HFFc6 (cell line): Measurements from ENCODE around the gene ESF1. TPM values are rescaled to one million over a fixed set of nuclear protein-coding genes. Genes with fewer than 3 reads are reported as not detected.

Experiments
- DNase-seq: peaks from one replicate; pipeline ENCODE4 v3.0.0-alpha.2; 2018
- H3K27ac Mint-ChIP-seq: 2 replicates; pipeline ENCODE4 v1.8.0; 2020; ENCODE audit warnings: mild to moderate bottlenecking, mixed read lengths
- H3K27me3 Mint-ChIP-seq: 2 replicates; pipeline ENCODE4 v1.8.0; 2021; ENCODE audit warnings: mild to moderate bottlenecking, moderate library complexity, mixed read lengths; ENCODE audit not compliant: insufficient read depth
- H3K36me3 Mint-ChIP-seq: 2 replicates; pipeline ENCODE4 v1.8.0; 2021; ENCODE audit warnings: low read depth, mixed read lengths
- H3K4me1 Mint-ChIP-seq: 2 replicates; pipeline ENCODE4 v1.8.0; 2020; ENCODE audit warnings: low read depth, mixed read lengths
- H3K4me3 Mint-ChIP-seq: 2 replicates; pipeline ENCODE4 v1.8.0; 2020; ENCODE audit warnings: mild to moderate bottlenecking, moderate library complexity, mixed read lengths
- H3K9me3 Mint-ChIP-seq: 2 replicates; pipeline ENCODE4 v1.8.0; 2020; ENCODE audit warnings: mild to moderate bottlenecking, mixed read lengths
- CTCF ChIP-seq: fragments of 200-600 bp; sonication (generic); IDR thresholded peaks from 2 replicates; pipeline ENCODE4 v1.5.0; 2021; ENCODE audit warnings: antibody characterized with exemption, mild to moderate bottlenecking
- total RNA-seq, 6 experiments: library from RNA; stranded (reverse); fragmentation: NEBNext Ultra II Directional; extraction: Animal tissue kit (Norgen Biotek cat#: 25700); gene quantifications; 2 replicates in 1 of 6; 3 replicates in 5 of 6; pipeline ENCODE4 v1.2.3, GENCODE V29; 2021

Gene ESF1
- total RNA-seq, 6 experiments from 2014 or later = 12.6 to 14.8 (median 14.2) TPM

- no peak overlapping the region for H3K27ac Mint-ChIP-seq
- H3K4me3 Mint-ChIP-seq = no peak overlapping the region
- DNase-seq = no peak
- TF ChIP-seq CTCF = no peak
- H3K9me3 Mint-ChIP-seq = no peaks in the 10 kb centered on the region
- no peaks in the 10 kb centered on the region for H3K4me1 Mint-ChIP-seq
- no peaks in the 10 kb centered on the region for H3K36me3 Mint-ChIP-seq
- H3K27me3 Mint-ChIP-seq = peaks cover 6% of the 10 kb centered on the region; the same call in 1 of the 2 replicates
Measured at GRCh38 chr20:13678944-13679343, 105.8 kb downstream of the ESF1 start.

- peaks cover 2% of the 10 kb centered on the region; the same call in 1 of the 2 replicates for H3K4me1 Mint-ChIP-seq
- H3K9me3 Mint-ChIP-seq = no peaks in the 10 kb centered on the region
- DNase-seq = no peak
- TF ChIP-seq CTCF = no peak
- no peak overlapping the region for H3K27ac Mint-ChIP-seq
- no peaks in the 10 kb centered on the region for H3K36me3 Mint-ChIP-seq
- no peaks in the 10 kb centered on the region for H3K27me3 Mint-ChIP-seq
- no peak overlapping the region for H3K4me3 Mint-ChIP-seq
Measured at GRCh38 chr20:13677241-13677640, 107.5 kb downstream of the ESF1 start.

- DNase-seq = no peak
Measured at GRCh38 chr20:13676682-13677081, 108.0 kb downstream of the ESF1 start.

GRCh38 chr20:13672690-13673089, 112.0 kb downstream of the ESF1 start:
- Mint-ChIP-seq H3K27me3 (peaks cover 3% of the 10 kb centered on the region; the same call in 1 of the 2 replicates), H3K36me3 (no peaks in the 10 kb centered on the region), H3K27ac (no peak overlapping the region), H3K4me1 (peaks cover 8% of the 10 kb centered on the region; the same call in 1 of the 2 replicates), H3K9me3 (no peaks in the 10 kb centered on the region), H3K4me3 (no peak overlapping the region)
- TF ChIP-seq CTCF = no peak
- no peak for DNase-seq

More at GRCh38 chr20:13676682-13677081, 108.0 kb downstream of the ESF1 start:
- no peaks in the 10 kb centered on the region for H3K36me3 Mint-ChIP-seq
- no peaks in the 10 kb centered on the region for H3K9me3 Mint-ChIP-seq
- no peak overlapping the region for H3K27ac Mint-ChIP-seq
- H3K27me3 Mint-ChIP-seq = no peaks in the 10 kb centered on the region
- peaks cover 7% of the 10 kb centered on the region; the same call in 1 of the 2 replicates for H3K4me1 Mint-ChIP-seq
- TF ChIP-seq CTCF = no peak
- no peak overlapping the region for H3K4me3 Mint-ChIP-seq

GRCh38 chr20:13671916-13672378, 112.8 kb downstream of the ESF1 start:
- H3K9me3 Mint-ChIP-seq = no peaks in the 10 kb centered on the region
- DNase-seq = peak; percentile 37
- no peak for TF ChIP-seq CTCF
- H3K4me3 Mint-ChIP-seq = no peak overlapping the region
- peaks cover 8% of the 10 kb centered on the region; the same call in 1 of the 2 replicates for H3K4me1 Mint-ChIP-seq
- H3K36me3 Mint-ChIP-seq = no peaks in the 10 kb centered on the region
- peaks cover 3% of the 10 kb centered on the region; the same call in 1 of the 2 replicates for H3K27me3 Mint-ChIP-seq
- no peak overlapping the region for H3K27ac Mint-ChIP-seq
